ENCODE measurements around the gene CMC1.

DNA sequence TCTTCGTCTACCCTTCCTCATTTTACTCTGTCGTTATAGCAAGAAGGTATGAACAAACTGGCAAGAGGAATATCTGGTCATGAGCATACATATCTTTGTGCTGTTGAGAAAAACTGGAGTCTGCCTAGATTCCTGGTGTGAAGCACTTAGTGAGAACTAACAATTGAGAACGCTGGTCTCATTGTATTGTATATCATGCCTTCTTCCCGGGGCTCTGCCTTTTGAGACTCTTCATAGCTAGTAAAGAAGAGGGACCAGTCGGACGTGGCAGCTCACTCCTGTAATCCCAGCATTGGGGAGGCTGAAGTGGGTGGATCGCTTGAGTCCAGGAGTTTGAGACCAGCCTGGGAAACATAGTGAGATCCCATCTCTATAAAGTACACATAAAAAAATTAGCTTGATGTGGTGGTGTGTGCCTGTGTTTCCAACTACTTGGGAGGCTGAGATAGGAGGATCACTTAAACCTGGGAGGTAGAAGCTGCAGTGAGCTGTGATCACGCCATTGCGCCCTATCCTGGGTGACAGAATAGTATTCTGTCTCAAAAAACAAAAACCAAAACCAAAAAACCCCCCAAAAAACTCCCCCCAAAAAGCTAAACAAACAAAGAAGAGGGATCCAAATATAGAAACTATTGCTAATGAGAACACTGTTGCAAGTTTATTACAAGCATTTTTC, 11.8 kb downstream of the CMC1 start:
- no peak for TF ChIP-seq EZH2 (IDR thresholded peaks at IDR 0.05)
- TF ChIP-seq POLR2AphosphoS5 (IDR thresholded peaks at IDR 0.05; ENCODE audit: borderline replicate concordance, low read depth, low read length) = no peak
